H1 (cell line): Measurements from ENCODE around the gene UFSP1. TPM values are rescaled to one million over a fixed set of nuclear protein-coding genes. Genes with fewer than 3 reads are reported as not detected.

Source experiments
- CTCF ChIA-PET: fragments of 300-600 bp; sonication (Branson Sonifier 250); formaldehyde crosslinking; loops from one replicate; lab custom pipeline; 2021; ENCODE audit not compliant: partially characterized antibody; lab: Charles Lee
- POLR2A ChIA-PET: fragments of 300-600 bp; sonication (Branson Sonifier 250); formaldehyde crosslinking; loops from one replicate; lab custom pipeline; 2021; ENCODE audit warnings: inconsistent platforms; ENCODE audit not compliant: partially characterized antibody; lab: Charles Lee
- DNase-seq, 2 experiments: peaks; one replicate each; pipeline versions ENCODE4 v3.0.0 to v3.0.0-alpha.2; 2010 to 2022; ENCODE audit warnings: low spot score in 2 of 2, low read depth in 1 of 2, mixed read lengths in 1 of 2
- FAIRE-seq: peaks from 2 replicates; lab custom pipeline; 2011; peaks lifted over from hg19 to GRCh38; lab: Jason Lieb, UNC
- H2AFZ ChIP-seq: 2 replicates; pipeline ENCODE4 v1.8.1; 2012; ENCODE audit warnings: low read length, inconsistent platforms
- H2AK5ac ChIP-seq: 2 replicates; pipeline ENCODE4 v1.6.1; 2013; ENCODE audit warnings: low read depth, low read length
- H2BK120ac ChIP-seq: replicated peaks from 2 replicates; pipeline ENCODE3; 2013; ENCODE audit warnings: low read depth, low read length, inconsistent platforms
- H2BK12ac ChIP-seq: 2 replicates; pipeline ENCODE4 v1.6.1; 2013; ENCODE audit warnings: low read depth, low read length
- H2BK15ac ChIP-seq: 2 replicates; pipeline ENCODE4 v1.6.1; 2013; ENCODE audit warnings: low read length
- H2BK20ac ChIP-seq: 2 replicates; pipeline ENCODE4 v1.6.1; 2013; ENCODE audit warnings: low read length
- H2BK5ac ChIP-seq: 2 replicates; pipeline ENCODE4 v1.6.1; 2013; ENCODE audit warnings: low read depth, low read length
- H3K14ac ChIP-seq: 2 replicates; pipeline ENCODE4 v1.6.1; 2013; ENCODE audit warnings: inconsistent platforms; ENCODE audit not compliant: insufficient read length
- H3K18ac ChIP-seq: 2 replicates; pipeline ENCODE4 v1.6.1; 2013; ENCODE audit warnings: low read length; ENCODE audit errors: extremely low read depth
- H3K23ac ChIP-seq: 2 replicates; pipeline ENCODE4 v1.6.1; 2013; ENCODE audit warnings: inconsistent platforms; ENCODE audit not compliant: insufficient read length
- H3K23me2 ChIP-seq: 2 replicates; pipeline ENCODE4 v1.6.1; 2013; ENCODE audit warnings: low read depth, low read length
- H3K27ac ChIP-seq: 2 replicates; pipeline ENCODE4 v1.6.1; 2011; ENCODE audit warnings: low read depth, low read length, inconsistent platforms
- H3K27me3 ChIP-seq, 4 experiments: replicated peaks in 1 of 4; 1 replicate in 1 of 4; 2 replicates in 3 of 4; pipeline versions ENCODE4 v1.6.1 to v1.8.1; 2011 to 2013; ENCODE audit warnings: low read length in 3 of 4, mild to moderate bottlenecking in 3 of 4, inconsistent platforms in 2 of 4, mixed read lengths in 2 of 4, moderate library complexity in 1 of 4; ENCODE audit not compliant: control insufficient read depth in 3 of 4, insufficient read depth in 3 of 4; ENCODE audit errors: extremely low read depth in 1 of 4
- H3K36me3 ChIP-seq, 4 experiments: 2 replicates each; pipeline versions ENCODE4 v1.6.1 to v1.8.1; 2011 to 2013; ENCODE audit warnings: mild to moderate bottlenecking in 4 of 4, low read length in 3 of 4, moderate library complexity in 2 of 4, control low read depth in 1 of 4, inconsistent platforms in 1 of 4; ENCODE audit not compliant: insufficient read depth in 4 of 4, control insufficient read depth in 2 of 4
- H3K4ac ChIP-seq: replicated peaks from 2 replicates; pipeline ENCODE3; 2013; ENCODE audit warnings: low read length, low read depth, mixed read lengths, inconsistent platforms; ENCODE audit not compliant: insufficient read length
- H3K4me1 ChIP-seq, 4 experiments: replicated peaks in 1 of 4; 1 replicate in 1 of 4; 2 replicates in 3 of 4; pipeline versions ENCODE4 v1.6.1 to v1.8.1; 2011 to 2013; ENCODE audit warnings: low read length in 3 of 4, inconsistent platforms in 2 of 4, mixed read lengths in 1 of 4; ENCODE audit not compliant: insufficient read depth in 4 of 4, control insufficient read depth in 3 of 4
- H3K4me2 ChIP-seq, 2 experiments: 2 replicates each; pipeline versions ENCODE4 v1.6.1 to v1.8.1; 2011 to 2013; ENCODE audit warnings: low read depth in 2 of 2, low read length in 2 of 2, control low read depth in 1 of 2, inconsistent platforms in 1 of 2, mild to moderate bottlenecking in 1 of 2; ENCODE audit not compliant: insufficient read depth in 1 of 2
- H3K4me3 ChIP-seq, 4 experiments: fragments of 200-600, 300-600 bp in 1 of 4; sonication (generic), shearing (Covaris generic), sonication (Bioruptor Twin) in 1 of 4; 2 replicates each; pipeline versions ENCODE4 v1.5.1 to v1.8.1; 2011 to 2016; ENCODE audit warnings: low read length in 4 of 4, low read depth in 3 of 4, control low read depth in 2 of 4, inconsistent platforms in 2 of 4, mild to moderate bottlenecking in 2 of 4, mixed read lengths in 1 of 4, moderate library complexity in 1 of 4; ENCODE audit not compliant: insufficient read depth in 2 of 4; ENCODE audit errors: extremely low read depth in 1 of 4
- H3K56ac ChIP-seq: replicated peaks from 2 replicates; pipeline ENCODE3; 2013; ENCODE audit warnings: low read depth, mild to moderate bottlenecking, mixed read lengths, low read length, inconsistent platforms; ENCODE audit not compliant: insufficient read length
- H3K79me1 ChIP-seq: 2 replicates; pipeline ENCODE4 v1.6.1; 2013; ENCODE audit warnings: low read depth, low read length, control low read depth
- H3K79me2 ChIP-seq, 2 experiments: 2 replicates each; pipeline versions ENCODE4 v1.6.1 to v1.8.1; 2012 to 2013; ENCODE audit warnings: low read length in 2 of 2, mild to moderate bottlenecking in 2 of 2, inconsistent platforms in 1 of 2; ENCODE audit not compliant: insufficient read depth in 2 of 2, control insufficient read depth in 1 of 2
- H3K9ac ChIP-seq, 4 experiments: replicated peaks in 1 of 4; 1 replicate in 1 of 4; 2 replicates in 3 of 4; pipeline versions ENCODE4 v1.6.1 to v1.8.1; 2011 to 2013; ENCODE audit warnings: low read depth in 3 of 4, low read length in 3 of 4, control low read depth in 2 of 4, mild to moderate bottlenecking in 2 of 4, moderate library complexity in 2 of 4, inconsistent platforms in 1 of 4; ENCODE audit errors: extremely low read depth in 1 of 4
- H3K9me3 ChIP-seq, 2 experiments: 2 replicates each; pipeline versions ENCODE4 v1.6.1 to v1.8.1; 2012 to 2013; ENCODE audit warnings: mild to moderate bottlenecking in 2 of 2, moderate library complexity in 2 of 2, control low read depth in 1 of 2, inconsistent platforms in 1 of 2, low read depth in 1 of 2, low read length in 1 of 2, mixed read lengths in 1 of 2; ENCODE audit not compliant: insufficient read depth in 2 of 2
- H4K20me1 ChIP-seq, 2 experiments: replicated peaks in 1 of 2; 2 replicates each; pipeline versions ENCODE3 to v1.8.1; 2011 to 2013; ENCODE audit warnings: inconsistent platforms in 2 of 2, low read length in 2 of 2, mild to moderate bottlenecking in 1 of 2; ENCODE audit not compliant: insufficient read depth in 2 of 2, control insufficient read depth in 1 of 2
- H4K5ac ChIP-seq: 2 replicates; pipeline ENCODE4 v1.6.1; 2013; ENCODE audit warnings: low read length, low read depth, mixed read lengths, inconsistent platforms; ENCODE audit not compliant: insufficient read length
- H4K8ac ChIP-seq: 2 replicates; pipeline ENCODE4 v1.8.0; 2013; ENCODE audit warnings: mild to moderate bottlenecking, moderate library complexity, low read length, inconsistent platforms; ENCODE audit not compliant: insufficient read depth; ENCODE audit errors: extremely low read depth
- H4K91ac ChIP-seq: replicated peaks from 2 replicates; pipeline ENCODE3; 2013; ENCODE audit warnings: low read length, mixed read lengths, inconsistent platforms; ENCODE audit not compliant: insufficient read length
- CEBPB ChIP-seq: IDR thresholded peaks from 2 replicates; pipeline ENCODE4 v1.6.1; 2012; ENCODE audit warnings: low read depth, low read length
- SAP30 ChIP-seq: fragments of 300-600 bp; sonication (generic); IDR thresholded peaks from 2 replicates; pipeline ENCODE4 v1.7.1; 2012; ENCODE audit warnings: low read length, moderate library complexity, mild to moderate bottlenecking, inconsistent platforms; ENCODE audit not compliant: insufficient read depth, insufficient replicate concordance
- WGBS, 2 experiments: shearing (Covaris generic) in 1 of 2; methylation state at CpG; one replicate each; pipeline versions ENCODE4 v1.1.6 to v1.1.7; 2013 to 2015; ENCODE audit warnings: low lambda C conversion rate in 2 of 2, mixed read lengths in 2 of 2, inconsistent platforms in 1 of 2, low coverage in 1 of 2, missing lambda C conversion rate in 1 of 2; ENCODE audit not compliant: insufficient replicate concordance in 2 of 2, insufficient coverage in 1 of 2, insufficient read length in 1 of 2; ENCODE audit errors: extremely low coverage in 1 of 2, missing lambda C conversion rate in 1 of 2; 5-methylcytosine and 5-hydroxymethylcytosine counted together
- polyA plus RNA-seq, 7 experiments: library from polyadenylated mRNA; depleted of rRNA in 3 of 7; stranded (reverse) in 5 of 7; unstranded in 2 of 7; fragments of >200 nt in 5 of 7; fragments of 200-250 nt in 2 of 7; gene quantifications; 1 replicate in 5 of 7; 2 replicates in 1 of 7; 4 replicates in 1 of 7; pipeline versions ENCODE4 v1.2.1 to v1.2.3, GENCODE V29; 2011 to 2013; ENCODE audit warnings: missing spikeins in 2 of 7, mixed read lengths in 2 of 7
- total RNA-seq: library from RNA; stranded (reverse); fragmentation: NEBNext Ultra II Directional; extraction: Animal tissue kit (Norgen Biotek cat#: 25700); gene quantifications from 2 replicates; pipeline ENCODE4 v1.2.1, GENCODE V29; 2021

Gene UFSP1
- total and polyA plus RNA-seq, 2 of the 8 experiments (the other 6 are each of a cell fraction or from before 2014, with no cell fraction given) = 1.6 to 4.3 TPM

GRCh38 chr7:100911484-100911883 lies 22.0 kb upstream of the UFSP1 start:
- FAIRE-seq (no peak), DNase-seq (no peak)
- Histone ChIP-seq H3K4ac (no peak overlapping the region), H4K91ac (no peak overlapping the region), H2BK12ac (no peak overlapping the region), H2BK120ac (no peak overlapping the region), H2BK5ac (no peak overlapping the region), H3K9ac (no peak overlapping the region), H4K20me1 (no peaks in the 10 kb centered on the region), H3K4me2 (no peak overlapping the region), H3K4me3 (no peak overlapping the region), H3K23me2 (no peaks in the 10 kb centered on the region; the same call in 1 of the 2 replicates), H2BK20ac (no peak overlapping the region), H3K9me3 (no peaks in the 10 kb centered on the region), H2BK15ac (no peak overlapping the region), H3K79me2 (no peaks in the 10 kb centered on the region), H3K23ac (no peak overlapping the region), H2AFZ (no peak overlapping the region), H3K36me3 (no peaks in the 10 kb centered on the region), H4K8ac (no peak overlapping the region), H3K4me1 (no peaks in the 10 kb centered on the region), H3K27me3 (no peaks in the 10 kb centered on the region), H3K14ac (no peak overlapping the region), H3K27ac (no peak overlapping the region), H4K5ac (no peak overlapping the region), H3K79me1 (no peaks in the 10 kb centered on the region), H2AK5ac (no peak overlapping the region), H3K18ac (no peak overlapping the region), H3K56ac (no peak overlapping the region)
- ChIA-PET CTCF (interaction anchor here (0.6 to 1.3 kb wide), 2 partner anchors 20 to 148 kb away, joined by 4 to 5 read pairs; no protein-coding TSS in a partner anchor), POLR2A (interaction anchor here (1.1 kb wide), 1 partner anchor 12 kb away, joined by 3 read pairs; no protein-coding TSS in a partner anchor)
- WGBS, 2 experiments = 95% methylated on average over 3 of the region's 3 CpGs; no CpG with 5 or more reads in 1 of the 2 experiments
- TF ChIP-seq SAP30 = no peak
- no peak for TF ChIP-seq CEBPB
